Spleen (tissue), 7 donors: ENCODE measurements around the gene CIC.

Experiments used
- CTCF ChIP-seq, 11 experiments: fragments of 200-600 bp in 7 of 11; fragments of 450-650 bp in 4 of 11; sonication (generic) in 4 of 11; IDR thresholded peaks in 8 of 11; conservative IDR thresholded peaks in 3 of 11; 1 replicate in 7 of 11; 2 replicates in 4 of 11; pipeline versions ENCODE4 v1.4.0 to v1.8.0; 2016 to 2021; ENCODE audit warnings: antibody characterized with exemption in 11 of 11, inconsistent platforms in 4 of 11, mild to moderate bottlenecking in 1 of 11
- POLR2A ChIP-seq, 3 donors: fragments of 450-650 bp; IDR thresholded peaks; one replicate each; pipeline ENCODE4 v1.5.1; 2017; ENCODE audit warnings: antibody characterized with exemption in 3 of 3, mild to moderate bottlenecking in 1 of 3
- POLR2AphosphoS5 ChIP-seq, 3 donors: sonication (generic); formaldehyde crosslinking; IDR thresholded peaks; one replicate each; pipeline ENCODE4 v1.5.1; 2017; ENCODE audit warnings: antibody characterized with exemption in 3 of 3
- donor health status: DM: no; HTN: no; CAD: no; lungs with moderate emphysema.
- donor health status: DM: no; HTN: no; CAD: no.
- donor health status: DM: no; HTN: no; CAD: no.

- no peak for TF ChIP-seq CTCF (IDR thresholded peaks at IDR 0.05 in 8 of 11, conservative IDR thresholded peaks at IDR 0.05 in 3 of 11)
- TF ChIP-seq POLR2A (IDR thresholded peaks at IDR 0.05): no peak
- no peak for TF ChIP-seq POLR2AphosphoS5 (IDR thresholded peaks at IDR 0.05)
Observed at GRCh38 chr19:42261763-42262162, 7.3 kb upstream of the CIC start.
